ENCODE results near the gene BCAS3.

Gene BCAS3

DNA sequence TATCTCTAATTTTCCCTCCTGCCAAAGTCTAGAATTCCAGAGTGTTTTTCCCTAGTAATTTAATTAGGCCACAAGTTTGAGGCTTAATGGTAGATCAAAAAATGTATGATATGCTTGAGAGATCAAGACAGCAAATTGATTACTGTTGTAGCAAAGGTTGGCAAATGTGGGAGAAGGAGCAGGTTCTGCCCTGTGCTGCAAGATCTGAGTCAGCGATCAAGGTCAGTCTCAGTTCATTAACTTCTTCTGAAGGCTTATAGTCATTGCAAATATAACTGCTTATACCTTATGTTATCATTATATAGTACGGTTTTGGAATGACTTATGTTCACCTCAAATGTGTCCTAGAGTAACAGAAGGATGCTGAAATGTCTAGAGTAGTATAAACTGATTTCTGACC lies 490.9 kb downstream of the BCAS3 start:
- DNase-seq, result no peak

DNA sequence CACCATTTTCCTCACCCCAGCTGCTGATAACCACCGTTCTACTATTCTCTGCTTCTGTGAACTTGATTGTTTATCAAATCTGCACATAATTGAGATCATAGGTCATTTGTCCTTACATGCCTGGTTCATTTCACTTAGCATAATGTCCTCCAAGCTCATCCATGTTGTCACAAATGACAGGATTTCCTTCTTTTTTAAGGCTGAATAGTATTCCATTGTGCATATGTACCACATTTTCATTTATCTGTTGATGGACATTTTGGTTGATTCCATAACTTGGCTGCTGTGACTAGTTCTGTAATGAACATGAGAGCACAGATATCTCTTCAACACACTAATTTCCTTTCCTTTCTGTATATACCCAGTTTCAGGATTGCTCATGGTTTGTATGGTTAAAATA lies 496.7 kb downstream of the BCAS3 start:
- peak; percentile 19 for DNase-seq

DNA sequence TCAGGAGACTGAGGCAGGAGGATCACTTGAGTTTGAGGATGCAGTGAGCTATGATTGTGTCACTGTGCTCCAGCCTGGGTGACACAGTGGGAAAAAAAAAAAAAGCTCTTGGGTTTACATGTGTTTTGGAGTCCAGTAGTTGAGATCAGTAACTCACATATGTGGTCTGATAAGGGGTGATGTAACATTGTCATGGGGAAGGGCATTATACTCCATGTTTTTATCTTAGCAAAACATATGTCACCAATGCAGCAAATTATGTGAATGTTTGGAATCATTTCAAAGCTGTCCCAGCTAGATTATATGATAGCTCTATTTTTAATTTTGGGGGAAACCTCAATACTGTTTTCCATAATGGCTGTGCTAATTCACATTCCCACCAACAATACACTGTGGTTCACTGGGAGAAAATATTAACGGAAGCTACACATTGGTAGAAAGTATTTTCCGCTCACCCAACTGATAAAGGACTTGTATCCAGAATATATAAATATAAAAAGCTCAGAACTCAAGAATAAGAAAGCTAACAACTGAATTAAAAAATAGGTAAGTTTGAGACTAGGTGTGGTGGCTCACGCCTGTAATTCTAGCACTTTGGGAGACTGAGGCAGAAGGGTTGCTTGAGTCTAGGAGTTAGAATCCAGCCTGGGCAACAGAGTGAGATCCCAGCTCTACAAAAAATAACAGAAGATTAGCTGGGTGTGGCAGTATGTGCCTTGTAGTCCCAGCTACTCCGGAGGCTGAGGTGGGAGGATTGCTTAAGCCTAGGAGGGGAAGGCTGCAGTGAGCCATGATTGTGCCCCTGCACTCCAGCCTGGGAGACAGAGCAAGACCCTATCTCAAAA lies 497.9 kb downstream of the BCAS3 start:
- DNase-seq, result peak; percentile 98

DNA sequence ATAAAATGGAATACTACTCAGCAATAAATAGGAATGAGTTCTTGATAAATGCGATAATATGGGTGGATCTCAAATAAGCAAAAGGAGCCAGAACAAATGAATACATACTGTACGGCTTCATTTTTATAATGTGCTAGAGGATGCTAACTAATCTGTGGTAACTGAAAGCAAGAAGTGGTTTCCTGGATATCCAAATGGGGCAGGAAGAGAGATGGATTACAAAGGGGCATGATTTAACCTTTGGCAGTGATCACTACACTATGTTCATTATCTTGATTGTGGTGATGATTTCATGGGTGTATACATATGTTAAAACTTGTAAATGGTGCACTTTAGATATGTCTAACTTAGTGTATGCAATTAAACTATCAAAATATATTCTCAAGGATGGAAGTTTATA lies 499.7 kb downstream of the BCAS3 start:
- DNase-seq, result no peak

DNA sequence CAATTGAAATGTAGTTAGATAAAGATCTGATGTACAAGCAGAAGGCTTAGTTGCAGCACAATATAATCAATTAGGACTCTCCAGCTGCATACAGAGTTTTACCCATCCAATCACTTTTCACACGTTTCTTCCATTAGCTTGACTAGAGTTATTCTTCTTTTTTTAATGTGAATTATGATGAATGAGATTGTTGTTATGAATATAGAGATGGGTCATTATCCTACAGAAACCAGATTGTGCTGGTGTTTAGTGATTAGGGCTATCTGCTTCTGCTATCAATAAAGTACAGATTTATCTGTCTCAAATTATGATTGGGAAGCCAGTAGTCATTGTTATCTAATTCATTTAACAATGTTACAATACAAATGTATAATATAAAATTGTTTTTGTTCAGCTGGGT lies 500.6 kb downstream of the BCAS3 start:
- no peak for DNase-seq

DNA sequence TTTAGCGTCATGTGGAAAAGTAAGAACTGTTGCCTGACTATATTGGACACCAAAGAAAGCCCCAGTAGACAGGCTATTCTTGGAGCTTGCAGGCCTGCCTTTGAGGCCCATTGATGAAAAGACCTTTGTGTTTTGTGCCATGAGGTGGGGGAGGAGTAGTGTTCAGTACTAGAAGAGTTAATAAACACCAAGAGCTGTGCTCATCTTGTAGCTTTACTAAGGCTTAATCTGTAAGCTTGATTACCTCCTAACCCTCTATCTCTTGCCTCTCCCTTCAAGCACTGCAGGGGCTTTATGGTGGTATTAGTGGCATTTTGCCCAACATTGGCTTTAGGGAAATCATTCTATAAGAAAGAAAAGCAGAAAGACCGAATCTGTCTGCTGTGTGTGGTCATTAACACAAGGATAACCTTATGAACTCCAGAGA lies 501.7 kb downstream of the BCAS3 start:
- no peak for DNase-seq

DNA sequence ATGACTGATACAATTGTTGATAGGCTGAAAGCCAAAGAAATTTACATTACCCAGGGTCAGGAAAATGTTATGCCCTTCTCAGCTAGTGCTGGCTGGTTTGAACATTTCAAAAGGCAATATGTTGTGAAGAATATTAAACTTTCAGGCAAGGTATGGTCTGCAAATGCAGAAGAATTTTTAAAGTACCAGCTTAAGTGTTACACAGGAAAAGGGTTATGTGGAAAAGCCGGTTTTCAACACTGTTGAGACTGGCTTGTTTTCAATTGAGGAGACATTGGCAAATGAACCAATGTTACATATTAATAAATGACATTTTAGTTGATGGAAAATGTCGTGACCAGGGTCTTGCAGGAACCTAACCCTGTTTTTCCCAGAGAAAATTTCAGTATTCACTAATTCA lies 506.1 kb downstream of the BCAS3 start:
- DNase-seq, result no peak

DNA sequence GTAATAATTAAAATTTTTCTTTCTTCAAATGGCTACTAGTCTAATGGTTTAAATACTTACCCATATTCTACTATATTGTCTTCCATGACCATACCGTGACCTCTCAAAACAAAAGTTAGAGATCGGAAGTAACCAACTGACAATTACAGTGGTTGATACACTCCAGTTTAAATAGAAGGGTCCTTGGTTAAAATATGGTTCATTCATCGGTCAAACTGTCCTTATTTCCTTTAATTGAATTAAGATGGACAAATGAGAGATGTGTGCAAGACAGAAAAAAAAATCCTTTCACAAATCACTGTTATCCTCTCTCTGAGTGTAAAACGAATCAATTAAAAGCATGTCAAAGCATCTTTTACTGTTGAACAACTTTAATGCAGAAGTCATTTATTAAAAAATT lies 507.7 kb downstream of the BCAS3 start:
- no peak for DNase-seq

DNA sequence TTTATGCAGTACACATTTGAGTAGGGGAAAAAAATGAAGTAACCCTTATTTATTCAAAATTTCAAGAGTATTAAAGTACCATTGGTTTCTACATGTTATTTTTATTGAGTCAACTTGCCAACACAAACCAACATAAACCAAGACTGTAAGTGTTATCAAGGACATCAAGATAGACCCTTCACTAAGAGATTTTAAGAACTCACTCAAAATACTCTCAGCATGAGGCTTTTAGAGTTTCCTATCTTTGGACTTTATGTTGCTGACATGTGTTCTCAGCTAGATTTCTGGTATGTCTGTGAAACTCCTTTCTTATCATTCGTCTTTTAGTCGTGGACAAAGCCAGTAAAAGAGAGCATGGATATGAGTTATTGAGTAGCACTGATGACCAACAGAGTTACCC lies 509.4 kb downstream of the BCAS3 start:
- DNase-seq, result no peak

DNA sequence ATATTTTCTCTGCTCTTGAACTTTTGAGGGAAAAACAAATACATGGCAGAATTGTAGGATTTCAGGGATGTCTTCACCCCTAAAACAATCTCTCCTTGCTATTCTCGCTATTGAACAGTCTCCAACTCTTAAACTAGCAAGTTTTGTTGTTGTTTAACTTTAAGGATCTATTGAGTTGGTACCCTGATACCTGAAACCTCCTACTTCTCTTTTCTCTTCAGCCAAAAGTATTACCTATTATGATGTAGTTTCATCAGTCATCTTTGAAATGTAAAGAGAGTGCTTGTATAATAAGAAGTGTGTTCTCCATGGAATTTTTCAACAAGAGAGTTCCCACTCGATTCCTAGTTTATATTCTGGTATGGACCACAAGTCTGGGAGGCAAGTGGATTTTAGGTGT lies 510.4 kb downstream of the BCAS3 start:
- DNase-seq, result no peak

DNA sequence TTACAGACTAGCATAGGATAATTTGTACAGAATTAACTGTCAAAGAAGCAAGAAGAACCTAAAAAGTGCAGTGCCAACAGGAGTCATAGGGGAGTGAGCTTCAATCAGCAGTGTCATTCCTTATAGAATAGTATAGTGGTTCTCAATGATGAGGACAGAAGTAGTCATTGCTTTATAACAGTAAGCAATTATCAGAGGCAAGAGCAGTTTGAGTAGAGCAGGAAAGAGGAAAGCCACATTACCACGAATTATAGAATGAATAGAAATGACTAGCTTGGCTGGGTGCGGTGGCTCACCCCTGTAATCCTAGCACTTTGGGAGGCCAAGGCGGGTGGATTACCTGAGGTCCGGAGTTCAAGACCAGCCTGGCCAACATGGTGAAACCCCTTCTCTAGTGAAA lies 512.3 kb downstream of the BCAS3 start:
- no peak for DNase-seq

DNA sequence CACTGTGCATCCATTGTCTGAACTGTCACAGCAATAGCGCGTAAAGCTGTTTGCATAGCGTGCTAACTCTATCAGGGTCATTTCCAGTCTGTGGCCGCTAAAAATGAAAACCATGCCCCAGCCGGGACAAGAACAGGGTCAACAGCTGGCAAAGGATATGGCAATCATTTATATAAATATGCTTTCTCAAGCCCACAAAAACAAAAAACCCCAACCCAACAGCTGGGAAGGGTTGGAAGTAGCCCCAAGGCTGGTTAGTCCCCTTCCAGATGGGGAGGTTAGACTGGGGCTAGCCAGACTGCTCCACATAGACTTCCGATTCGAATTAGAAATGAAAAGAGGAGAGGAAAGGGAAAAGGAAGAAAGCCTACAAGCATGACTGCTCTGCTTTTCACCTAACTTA lies 518.7 kb downstream of the BCAS3 start:
- DNase-seq, result no peak

DNA sequence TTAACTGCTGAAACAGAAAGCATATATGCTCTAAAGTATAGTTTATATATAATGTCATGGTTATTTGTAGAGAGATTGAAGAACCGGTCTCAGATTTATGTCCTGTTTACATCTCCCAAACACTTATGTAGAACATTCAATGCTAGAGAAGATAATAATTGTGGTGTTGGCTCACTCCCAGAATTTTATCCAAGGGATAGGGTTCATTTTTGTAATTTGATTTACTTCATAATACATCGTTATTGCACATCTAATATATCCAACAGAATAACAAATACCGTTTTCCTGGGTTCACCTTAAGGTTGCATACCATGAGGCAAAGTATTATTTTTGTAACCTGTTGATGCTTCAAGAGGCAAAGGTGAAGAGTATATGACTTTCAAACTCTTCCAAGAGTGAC lies 519.1 kb downstream of the BCAS3 start:
- no peak for DNase-seq

DNA sequence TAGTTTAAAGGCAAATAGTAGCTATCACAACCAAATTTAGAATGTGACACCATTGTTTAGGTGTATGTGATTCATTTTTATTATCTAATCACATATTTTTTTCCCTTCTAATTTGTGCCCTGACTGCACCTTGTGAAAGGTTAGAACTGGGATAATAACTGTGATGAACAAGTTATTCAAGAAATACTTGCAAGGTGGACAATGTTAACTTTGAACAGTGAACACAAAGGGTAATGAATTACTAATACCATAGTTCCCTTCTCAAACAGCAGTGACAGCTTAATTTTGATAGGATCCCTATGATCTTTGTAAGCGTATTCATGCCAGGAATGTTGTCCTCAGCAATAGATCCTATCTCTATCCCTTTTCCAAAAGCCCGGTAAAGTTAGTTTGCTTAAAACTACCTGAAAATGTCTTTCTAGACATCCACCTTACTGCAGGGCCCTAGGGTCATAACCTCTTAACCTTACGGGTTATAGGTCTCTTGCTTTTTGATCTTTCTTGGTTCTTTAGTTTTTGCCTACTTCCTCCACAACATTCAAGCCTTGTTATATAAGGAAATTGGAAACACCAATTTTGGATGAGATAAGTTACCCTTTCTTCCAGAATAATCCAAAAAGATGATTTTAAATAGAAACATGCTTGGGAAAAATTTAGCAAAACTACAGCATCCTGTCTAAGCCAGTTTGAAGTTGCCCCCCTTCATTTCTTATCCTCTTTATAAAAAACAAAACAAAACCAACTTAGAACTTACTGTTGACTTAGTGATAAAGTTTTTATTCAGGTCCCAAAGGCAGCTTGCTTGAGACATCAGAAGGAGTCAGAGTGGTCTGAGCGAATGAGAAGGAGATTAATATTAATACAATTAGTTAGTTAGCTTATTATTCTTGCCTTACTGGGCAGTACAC lies 522.0 kb downstream of the BCAS3 start:
- DNase-seq, result no peak

DNA sequence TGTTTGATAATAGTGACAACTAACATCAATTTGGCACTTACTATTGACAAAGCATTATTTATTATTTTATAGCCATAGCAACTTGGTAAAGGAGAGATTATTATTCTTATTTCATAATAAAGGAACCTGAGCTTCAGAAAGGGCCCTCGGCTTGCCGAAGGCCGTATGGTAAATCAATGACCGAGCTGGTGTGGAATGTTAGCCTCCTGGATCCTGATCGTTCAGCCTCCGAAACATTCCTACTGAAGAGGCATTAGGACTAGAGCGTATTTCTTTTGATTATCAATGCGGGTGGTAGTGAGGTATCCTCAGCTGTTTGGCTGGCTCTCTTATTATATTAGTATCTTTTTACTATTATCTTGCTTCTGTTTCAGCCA lies 522.7 kb downstream of the BCAS3 start:
- DNase-seq, result no peak

DNA sequence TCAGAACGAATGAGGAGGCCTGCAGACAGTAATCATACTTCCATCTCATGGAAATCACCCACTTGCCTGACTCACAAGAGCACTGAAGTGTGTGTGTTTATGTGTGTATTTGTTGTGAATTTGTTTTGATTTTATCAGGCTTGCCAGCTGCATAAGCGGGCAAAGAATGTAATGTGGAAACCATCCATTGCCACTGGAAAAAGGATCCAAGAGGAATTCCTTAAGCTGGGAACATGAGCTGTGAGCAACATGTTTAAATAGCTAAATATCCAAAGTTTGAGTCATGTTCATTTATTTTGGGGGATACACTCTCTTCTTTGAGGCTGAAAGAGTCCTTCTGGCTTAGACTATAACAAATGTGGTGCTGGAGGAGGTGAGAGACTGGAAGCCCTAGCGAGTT lies 523.6 kb downstream of the BCAS3 start:
- DNase-seq, result no peak

DNA sequence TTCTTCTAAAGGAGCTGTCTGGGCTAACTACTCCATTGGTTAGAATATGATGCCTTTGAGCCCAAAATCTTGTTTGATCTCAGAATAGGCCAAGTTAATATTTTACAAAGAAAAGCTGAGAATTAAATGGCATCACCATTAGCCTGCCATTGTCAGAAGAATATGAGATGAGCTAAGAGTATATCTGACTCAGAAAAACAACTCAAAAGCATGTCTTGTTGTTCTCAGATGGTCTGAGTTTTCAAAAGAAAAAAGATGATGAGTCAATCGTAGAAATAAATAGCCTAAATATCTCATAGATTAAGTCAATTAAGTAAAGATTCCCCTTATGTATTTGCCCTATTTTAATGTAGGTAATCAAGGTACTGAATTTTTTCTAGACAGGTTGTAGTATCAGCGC lies 524.9 kb downstream of the BCAS3 start:
- no peak for DNase-seq

DNA sequence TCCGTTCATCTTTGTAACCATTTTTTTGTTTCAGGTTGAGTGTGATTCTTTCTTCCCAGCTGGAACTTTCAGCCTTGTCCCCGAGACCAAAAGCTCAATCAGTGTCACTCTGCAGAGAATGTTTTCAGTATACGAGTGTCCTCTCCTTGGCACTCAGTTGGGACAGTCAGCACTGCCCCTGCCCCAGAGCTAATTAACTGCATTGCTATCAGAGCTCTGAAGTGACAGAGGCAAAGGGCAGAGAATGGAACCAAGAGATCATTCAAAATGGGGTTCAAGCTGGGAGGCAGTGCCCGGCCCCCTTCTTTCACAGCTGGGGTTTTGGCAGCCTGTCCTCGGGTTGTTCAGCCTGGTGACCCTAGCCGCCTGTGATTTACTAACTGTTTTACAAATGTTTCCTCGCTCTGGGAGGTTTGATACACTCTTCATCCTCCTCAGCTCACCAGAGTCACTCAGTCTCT lies 526.0 kb downstream of the BCAS3 start:
- no peak for DNase-seq

DNA sequence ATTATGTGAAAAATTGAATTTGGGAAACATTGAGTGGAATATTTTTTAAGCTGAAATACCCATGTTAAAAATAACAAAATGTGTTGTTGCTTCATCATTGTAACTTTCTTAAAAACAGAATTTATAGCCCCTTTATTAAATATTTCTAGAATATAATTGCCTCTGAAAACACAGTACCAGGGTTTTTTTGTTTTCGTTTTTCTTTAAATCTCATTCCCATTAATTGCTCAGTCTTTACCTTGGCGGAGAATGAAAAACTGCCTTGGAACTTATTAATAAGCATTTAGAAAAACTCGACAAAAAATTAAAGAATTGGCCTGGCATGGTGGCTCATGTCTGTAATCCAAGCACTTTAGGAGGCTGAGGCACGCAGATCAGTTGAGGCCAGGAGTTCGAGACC lies 526.8 kb downstream of the BCAS3 start:
- DNase-seq, result no peak

DNA sequence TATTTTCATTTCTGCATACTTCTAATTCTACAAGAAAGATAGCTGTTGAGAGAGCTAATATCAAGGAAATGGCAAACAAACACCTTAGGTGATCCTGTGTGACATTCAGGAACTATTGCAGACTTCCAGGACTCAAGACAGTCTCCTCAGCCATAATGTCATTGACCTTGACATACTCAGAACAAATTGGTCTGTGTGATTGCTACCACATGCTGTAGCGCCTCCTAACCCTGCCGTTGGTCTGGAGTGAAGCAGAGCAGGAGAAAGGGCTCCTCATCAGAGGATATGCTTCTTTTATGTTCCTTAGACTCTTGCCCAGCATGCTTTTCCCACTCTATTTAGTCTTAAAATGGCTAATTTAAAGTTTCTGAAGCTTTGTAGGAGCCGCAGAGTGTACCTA lies 527.8 kb downstream of the BCAS3 start:
- DNase-seq, result no peak

DNA sequence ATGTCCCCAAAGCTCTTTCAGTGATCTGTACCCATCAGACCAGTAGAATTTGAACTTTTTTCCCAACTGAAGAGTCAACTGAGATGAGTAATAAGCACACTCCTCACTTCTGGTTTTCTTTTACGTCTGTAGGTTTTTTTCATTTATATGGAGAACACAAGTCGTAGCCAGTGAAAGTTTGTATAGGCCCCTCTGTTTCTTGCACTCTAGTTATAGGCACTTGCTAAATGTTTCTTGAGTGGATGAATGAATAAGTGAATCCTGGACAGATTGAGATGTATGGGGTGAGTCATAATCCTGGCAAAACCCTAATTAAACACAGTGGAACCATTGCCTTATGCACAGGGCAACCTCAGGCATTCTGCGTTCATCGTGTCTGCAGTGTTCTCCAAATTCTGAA lies 528.3 kb downstream of the BCAS3 start:
- no peak for DNase-seq

DNA sequence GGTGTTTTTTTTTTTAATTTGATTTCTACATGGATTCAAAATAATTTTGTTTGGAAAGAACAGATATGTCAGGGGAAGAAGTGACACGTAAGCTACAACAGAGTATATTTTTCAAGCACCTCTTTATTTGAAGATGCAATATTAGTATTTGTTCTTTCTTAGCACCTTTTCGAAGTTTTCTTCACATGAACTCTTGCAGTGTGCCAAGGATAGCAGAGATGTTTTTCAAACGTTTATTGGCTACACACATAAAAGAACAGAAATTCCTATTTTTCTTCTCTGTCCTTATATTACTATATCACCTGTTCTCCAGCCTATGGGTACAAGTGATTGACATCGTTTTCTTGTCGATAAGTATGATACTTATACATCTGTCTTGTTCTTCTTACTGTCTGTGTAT lies 529.3 kb downstream of the BCAS3 start:
- DNase-seq, result no peak

DNA sequence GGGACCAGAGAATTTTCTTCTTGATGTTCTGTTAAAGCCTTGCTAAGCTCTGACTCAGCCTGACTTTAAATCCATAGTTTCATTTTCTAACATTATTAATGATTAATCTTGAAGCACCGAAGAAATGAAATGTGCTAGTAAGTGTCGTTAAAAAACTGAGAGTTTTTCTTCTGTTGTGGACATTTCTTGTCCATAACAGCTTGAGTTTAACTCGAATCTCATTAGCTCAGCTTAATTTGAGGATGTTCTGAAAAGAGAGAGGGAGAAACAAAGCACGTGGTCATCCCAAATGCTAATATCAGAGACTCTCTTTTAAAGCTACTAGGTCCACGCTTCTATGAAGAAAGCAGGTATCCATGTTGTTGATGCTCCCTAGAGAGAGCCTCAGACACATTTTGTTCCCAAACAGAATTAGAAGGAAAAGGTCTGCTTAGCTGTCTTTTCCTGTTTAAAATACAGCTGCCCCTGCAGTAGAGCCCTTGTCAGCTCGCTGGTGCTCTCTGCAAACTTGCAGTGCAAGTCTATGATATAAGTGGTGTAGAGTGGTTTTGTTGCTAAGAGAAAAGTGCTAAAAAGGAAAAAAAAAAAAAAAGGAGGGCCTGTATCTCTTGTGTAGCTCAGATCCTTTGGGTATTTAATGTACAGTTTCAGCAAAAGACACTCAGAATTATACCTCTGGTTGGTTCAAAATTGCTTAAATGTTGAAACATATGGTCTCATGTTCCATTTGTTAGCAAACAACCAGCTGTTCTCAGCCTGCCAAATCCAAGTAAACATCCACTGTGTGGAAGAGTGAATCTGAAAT lies 530.9 kb downstream of the BCAS3 start:
- no peak for DNase-seq
